Ectodermal cell (in vitro differentiated cells): ENCODE measurements around the gene SLC7A11. TPM values are rescaled to one million over a fixed set of nuclear protein-coding genes. Genes with fewer than 3 reads are reported as not detected.

Source experiments
- H3K27ac ChIP-seq: 2 replicates; pipeline ENCODE4 v1.7.0; 2013; ENCODE audit warnings: mild to moderate bottlenecking, low read depth, low read length; ENCODE audit not compliant: insufficient read depth, poor library complexity, severe bottlenecking
- H3K27me3 ChIP-seq: 2 replicates; pipeline ENCODE4 v1.7.0; 2013; ENCODE audit warnings: mild to moderate bottlenecking, low read length; ENCODE audit not compliant: insufficient read depth, control insufficient read depth, poor library complexity, severe bottlenecking
- H3K36me3 ChIP-seq: one replicate; pipeline ENCODE4 v1.7.0; 2013; ENCODE audit warnings: low read length; ENCODE audit not compliant: control insufficient read depth, insufficient read depth
- H3K4me1 ChIP-seq: one replicate; pipeline ENCODE4 v1.7.0; 2013; ENCODE audit warnings: low read length; ENCODE audit not compliant: control insufficient read depth, insufficient read depth
- H3K4me3 ChIP-seq: 2 replicates; pipeline ENCODE4 v1.7.0; 2013; ENCODE audit warnings: low read depth, low read length, control low read depth; ENCODE audit not compliant: insufficient read depth
- H3K9me3 ChIP-seq: 2 replicates; pipeline ENCODE4 v1.7.0; 2013; ENCODE audit warnings: mild to moderate bottlenecking, low read length, moderate library complexity; ENCODE audit not compliant: control insufficient read depth
- WGBS, 2 experiments: methylation state at CpG; one replicate each; pipeline ENCODE4 v1.1.7; 2013; ENCODE audit warnings: missing lambda C conversion rate in 2 of 2; 5-methylcytosine and 5-hydroxymethylcytosine counted together
- polyA plus RNA-seq, 4 experiments: library from polyadenylated mRNA; stranded (reverse); fragments of 50-300 nt; gene quantifications; one replicate each; pipeline ENCODE4 v1.2.3, GENCODE V29; 2013

SLC7A11 gene
- polyA plus RNA-seq (2013, experiment 1 of 4) = 24.2 TPM
- 31.7 TPM for polyA plus RNA-seq (2013, experiment 2 of 4)
- polyA plus RNA-seq (2013, experiment 3 of 4) = 18.4 TPM
- 21.2 TPM for polyA plus RNA-seq (2013, experiment 4 of 4)

DNA sequence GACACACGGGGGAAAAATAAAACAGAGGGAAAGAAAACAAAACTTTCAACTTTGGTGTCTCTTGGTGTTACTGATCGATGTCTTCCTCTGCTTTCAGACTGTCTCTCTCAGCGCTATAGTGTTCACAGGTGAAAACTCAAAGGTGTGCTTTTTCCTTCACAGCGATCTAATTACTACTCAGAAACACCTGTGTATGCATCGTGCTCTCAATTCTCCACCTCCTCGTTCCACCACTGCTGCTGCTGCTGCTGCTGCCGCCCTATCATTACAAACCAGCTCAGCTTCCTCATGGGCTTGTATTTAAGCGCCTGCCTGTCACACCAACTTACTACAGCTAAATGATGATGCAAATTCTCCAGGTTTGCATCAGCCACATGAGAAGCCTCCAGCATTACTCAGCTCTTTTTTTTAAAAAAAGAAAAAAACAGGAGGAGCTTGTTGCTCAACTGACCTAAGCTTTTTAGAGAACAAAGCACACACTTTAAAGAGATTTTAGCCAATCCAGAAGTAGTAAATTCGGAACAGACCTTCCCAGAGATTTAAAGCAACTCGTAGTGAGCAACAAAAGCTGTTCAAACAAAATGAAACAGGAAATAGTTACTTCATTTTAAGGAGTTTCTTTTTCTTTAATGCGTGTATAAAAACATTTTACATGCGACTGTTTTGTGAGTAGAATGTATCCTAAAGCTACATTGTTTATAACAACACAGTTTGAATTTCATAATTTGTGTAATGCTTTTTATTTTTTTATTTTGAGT is at the start of gene SLC7A11:
Gene SLC7A11, minus strand, starts transcription at position 274 of the 758 bp plus-strand sequence. CDS start 280 bp downstream, outside the sequence.
- H3K9me3 ChIP-seq = no peaks in the 10 kb centered on the region
- H3K27ac ChIP-seq = peak within 1 kb of the TSS; percentile 95
- 2 to 3% methylated on average over 10 of the region's 12 CpGs for WGBS, 2 experiments
- no peaks in the 10 kb centered on the region for H3K36me3 ChIP-seq
- H3K27me3 ChIP-seq = no peaks in the 10 kb centered on the region
- peak within 1 kb of the TSS; percentile 53 for H3K4me3 ChIP-seq
- H3K4me1 ChIP-seq = peaks cover 9% of the 10 kb centered on the region

GRCh38 chr4:138291431-138291830 is 49.3 kb upstream of the SLC7A11 start:
- Histone ChIP-seq H3K4me3 (no peak overlapping the region), H3K27ac (no peak overlapping the region), H3K4me1 (no peaks in the 10 kb centered on the region), H3K36me3 (no peaks in the 10 kb centered on the region), H3K9me3 (no peaks in the 10 kb centered on the region), H3K27me3 (no peaks in the 10 kb centered on the region)
- WGBS, 2 experiments = 88 to 92% methylated on average over 3 of the region's 3 CpGs

GRCh38 chr4:138290805-138291204 is 48.7 kb upstream of the SLC7A11 start:
- H3K27ac ChIP-seq = no peak overlapping the region
- H3K36me3 ChIP-seq = no peaks in the 10 kb centered on the region
- H3K4me3 ChIP-seq = no peak overlapping the region
- no peaks in the 10 kb centered on the region for H3K27me3 ChIP-seq
- no peaks in the 10 kb centered on the region for H3K4me1 ChIP-seq
- WGBS, 2 experiments = 97 to 100% methylated on average over 1 to 2 of the region's 2 CpGs
- H3K9me3 ChIP-seq = no peaks in the 10 kb centered on the region

- no peaks in the 10 kb centered on the region for H3K36me3 ChIP-seq
- no peak overlapping the region for H3K27ac ChIP-seq
- H3K9me3 ChIP-seq = no peaks in the 10 kb centered on the region
- 94% methylated on average over 3 of the region's 3 CpGs for WGBS, 2 experiments
- H3K4me1 ChIP-seq = peaks cover 6% of the 10 kb centered on the region
- H3K4me3 ChIP-seq = no peak overlapping the region
- H3K27me3 ChIP-seq = no peaks in the 10 kb centered on the region
Measured at GRCh38 chr4:138279286-138279685, 37.1 kb upstream of the SLC7A11 start.

DNA sequence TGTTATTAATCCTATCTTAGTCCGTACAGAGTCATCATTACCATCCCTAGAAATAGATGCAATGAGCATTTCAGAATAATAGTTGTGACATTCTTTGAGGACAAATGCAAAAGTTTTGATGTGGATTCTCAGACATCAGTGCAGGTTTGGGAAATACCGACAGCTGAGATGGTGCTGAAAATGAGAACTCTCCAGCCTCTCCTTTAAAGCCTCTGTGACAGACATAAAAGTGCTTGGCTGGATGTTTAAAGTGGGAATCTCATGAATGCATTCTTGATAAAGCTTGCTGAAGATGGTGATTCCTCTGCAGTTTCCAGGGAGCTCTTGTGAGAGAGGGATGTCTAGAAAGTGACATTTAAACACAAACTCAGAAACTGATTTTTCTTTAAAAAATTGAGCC is 35.0 kb upstream of the SLC7A11 start:
- Histone ChIP-seq H3K27me3 (no peaks in the 10 kb centered on the region), H3K9me3 (no peaks in the 10 kb centered on the region), H3K27ac (peak overlapping the region; percentile 2), H3K36me3 (no peaks in the 10 kb centered on the region), H3K4me3 (no peak overlapping the region), H3K4me1 (peaks cover 6% of the 10 kb centered on the region)
- WGBS, 2 experiments = 85 to 86% methylated on average over 1 to 2 of the region's 2 CpGs

DNA sequence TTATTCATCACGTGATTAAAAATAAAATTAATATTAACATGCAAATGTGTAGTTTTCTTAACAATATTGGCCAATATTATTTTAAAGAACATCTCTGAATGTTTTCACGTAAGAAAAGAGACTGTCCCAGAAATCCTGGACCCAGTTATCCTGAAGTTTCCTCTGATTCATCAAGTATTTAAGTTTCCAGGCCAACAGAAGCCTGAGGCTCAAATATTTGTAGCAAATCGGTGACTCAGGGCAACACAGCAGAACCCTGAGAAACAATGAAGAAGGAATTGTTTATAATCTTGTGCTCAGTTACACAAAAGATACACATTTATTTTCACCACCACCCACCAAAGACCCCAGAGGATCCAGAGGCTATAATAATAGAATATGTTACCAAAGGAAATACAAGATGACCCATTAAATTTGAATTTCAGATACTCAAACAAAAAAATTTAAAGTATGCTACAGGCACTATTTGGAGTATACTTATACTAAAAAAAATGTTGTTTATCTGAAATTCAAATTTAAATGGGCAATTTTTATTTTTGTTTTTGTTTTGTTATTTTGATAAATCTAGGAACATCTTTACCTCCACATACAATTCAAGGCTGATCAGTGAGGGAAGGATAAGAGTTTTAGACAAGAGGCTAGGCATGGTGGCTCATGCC is 33.9 kb upstream of the SLC7A11 start:
- 76 to 80% methylated on average over 2 of the region's 3 CpGs for WGBS, 2 experiments
- no peak overlapping the region for H3K27ac ChIP-seq
- no peaks in the 10 kb centered on the region for H3K36me3 ChIP-seq
- H3K27me3 ChIP-seq = no peaks in the 10 kb centered on the region
- peaks cover 6% of the 10 kb centered on the region for H3K4me1 ChIP-seq
- H3K9me3 ChIP-seq = no peaks in the 10 kb centered on the region
- no peak overlapping the region for H3K4me3 ChIP-seq

GRCh38 chr4:138275216-138275615 is 33.1 kb upstream of the SLC7A11 start:
- Histone ChIP-seq H3K9me3 (no peaks in the 10 kb centered on the region), H3K4me1 (peaks cover 6% of the 10 kb centered on the region), H3K4me3 (no peak overlapping the region), H3K27ac (no peak overlapping the region), H3K27me3 (no peaks in the 10 kb centered on the region), H3K36me3 (no peaks in the 10 kb centered on the region)
- no CpG with 5 or more reads among the region's 1 CpG for whole genome bisulfite sequencing, 2 experiments

DNA sequence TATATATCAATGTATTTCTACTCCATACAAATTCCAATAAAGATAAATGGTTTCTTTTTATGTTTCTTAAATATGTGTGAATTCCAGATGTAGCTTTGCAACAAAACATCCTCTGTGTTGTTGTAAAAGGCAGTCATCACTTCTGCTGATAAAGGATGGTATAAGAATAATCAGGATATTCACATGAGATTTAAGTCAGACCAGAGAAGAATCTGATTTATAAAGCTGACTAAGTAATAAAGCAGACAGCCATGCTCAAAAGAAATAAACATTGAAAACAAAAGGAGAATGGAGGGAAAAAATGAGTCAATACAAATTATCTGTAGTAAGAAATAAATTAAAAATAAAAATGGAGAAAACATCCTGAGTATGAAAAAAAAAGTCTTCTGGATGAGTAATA is 27.0 kb upstream of the SLC7A11 start:
- no peaks in the 10 kb centered on the region for H3K36me3 ChIP-seq
- H3K4me3 ChIP-seq = no peak overlapping the region
- no peaks in the 10 kb centered on the region for H3K27me3 ChIP-seq
- H3K4me1 ChIP-seq = no peaks in the 10 kb centered on the region
- H3K27ac ChIP-seq = no peak overlapping the region
- no peaks in the 10 kb centered on the region for H3K9me3 ChIP-seq

DNA sequence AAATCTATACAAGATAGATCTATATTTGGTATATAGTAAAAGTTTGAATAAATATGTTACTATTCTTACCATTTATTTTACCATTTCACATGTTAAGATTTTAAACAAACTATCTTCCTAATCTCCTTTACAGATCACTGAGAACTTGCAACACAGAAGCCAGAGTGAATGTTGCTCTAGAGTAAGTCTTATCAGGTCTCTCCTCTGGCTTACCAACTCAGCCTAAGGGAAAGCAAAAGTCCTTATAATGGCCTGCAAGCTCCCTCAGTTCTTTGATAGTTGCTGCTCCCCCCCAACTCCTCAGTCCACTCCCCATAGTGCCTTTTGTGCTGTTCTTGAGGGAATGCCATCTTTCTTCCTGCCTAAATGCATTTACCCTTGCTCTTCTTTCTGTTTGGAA is 25.7 kb upstream of the SLC7A11 start:
- Histone ChIP-seq H3K4me3 (no peak overlapping the region), H3K27me3 (no peaks in the 10 kb centered on the region), H3K27ac (no peak overlapping the region), H3K36me3 (no peaks in the 10 kb centered on the region), H3K4me1 (no peaks in the 10 kb centered on the region), H3K9me3 (no peaks in the 10 kb centered on the region)

DNA sequence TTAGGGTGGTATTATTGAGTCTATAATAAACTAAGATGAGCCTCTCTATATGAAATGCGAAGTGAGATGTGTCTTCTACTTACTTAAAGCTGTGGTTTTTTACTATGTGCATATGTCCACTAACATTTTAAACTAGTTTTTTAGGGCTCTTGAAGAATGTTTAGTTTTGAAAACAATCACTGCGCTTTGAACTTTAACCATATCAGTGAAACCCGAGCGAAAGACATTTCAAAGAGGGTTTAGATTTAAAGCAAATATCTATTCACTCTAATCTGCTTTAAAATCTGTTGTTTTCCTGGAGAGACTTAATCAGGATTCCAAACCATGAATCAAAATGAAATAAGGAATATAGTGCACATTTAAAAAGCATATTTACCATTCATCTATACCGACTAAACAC is 24.8 kb upstream of the SLC7A11 start:
- no peak overlapping the region for H3K27ac ChIP-seq

More for the DNA sequence above, 24.8 kb upstream of the SLC7A11 start:
- H3K27me3 ChIP-seq = no peaks in the 10 kb centered on the region
- no peaks in the 10 kb centered on the region for H3K9me3 ChIP-seq
- H3K36me3 ChIP-seq = no peaks in the 10 kb centered on the region
- WGBS, 2 experiments = 90 to 100% methylated on average over 4 of the region's 5 CpGs
- H3K4me3 ChIP-seq = no peak overlapping the region
- no peaks in the 10 kb centered on the region for H3K4me1 ChIP-seq
